Loucy (cell line): ENCODE data around the gene SNX5.

Experiments used
- H2AFZ ChIP-seq: fragments of 200-600 bp; sonication (generic); 2 replicates; pipeline ENCODE4 v1.6.0; 2016; ENCODE audit warnings: antibody characterized with exemption, mild to moderate bottlenecking, low read length, moderate library complexity
- H3F3A ChIP-seq: fragments of 200-600 bp; 2 replicates; pipeline ENCODE4 v1.6.0; 2016; ENCODE audit warnings: antibody characterized with exemption, low read depth, mild to moderate bottlenecking
- H3K27me3 ChIP-seq: fragments of 200-600 bp; sonication (generic); 2 replicates; pipeline ENCODE4 v1.6.1; 2014; ENCODE audit warnings: low read length, mild to moderate bottlenecking; ENCODE audit not compliant: insufficient read depth, poor library complexity, severe bottlenecking
- H3K36me3 ChIP-seq: fragments of 200-600 bp; sonication (generic); 2 replicates; pipeline ENCODE4 v1.6.1; 2016; ENCODE audit warnings: low read length; ENCODE audit not compliant: insufficient read depth
- H3K4me1 ChIP-seq: fragments of 200-600 bp; sonication (generic); 2 replicates; pipeline ENCODE4 v1.5.1; 2014; ENCODE audit warnings: low read length, mild to moderate bottlenecking; ENCODE audit not compliant: insufficient read depth, poor library complexity, severe bottlenecking
- H3K4me2 ChIP-seq: fragments of 200-600 bp; sonication (generic); 2 replicates; pipeline ENCODE4 v1.6.0; 2014; ENCODE audit warnings: antibody characterized with exemption, low read length, low read depth, mild to moderate bottlenecking; ENCODE audit not compliant: poor library complexity, severe bottlenecking
- H3K4me3 ChIP-seq: fragments of 200-600 bp; sonication (generic); 2 replicates; pipeline ENCODE4 v1.5.1; 2014; ENCODE audit warnings: low read length, mild to moderate bottlenecking, mixed read lengths; ENCODE audit not compliant: poor library complexity, severe bottlenecking
- H3K79me2 ChIP-seq: fragments of 200-600 bp; sonication (generic); 2 replicates; pipeline ENCODE4 v1.6.1; 2014; ENCODE audit warnings: low read length; ENCODE audit not compliant: insufficient read depth
- H3K9ac ChIP-seq: fragments of 200-600 bp; sonication (generic); 2 replicates; pipeline ENCODE4 v1.6.0; 2014; ENCODE audit warnings: mild to moderate bottlenecking, low read depth, low read length, moderate library complexity; ENCODE audit not compliant: poor library complexity, severe bottlenecking
- H3K9me2 ChIP-seq: fragments of 200-600 bp; sonication (generic); replicated peaks from 2 replicates; pipeline ENCODE4 v1.6.1; 2016; ENCODE audit warnings: low read depth, low read length, mixed read lengths
- H3K9me3 ChIP-seq: fragments of 200-600 bp; sonication (generic); 2 replicates; pipeline ENCODE4 v1.6.1; 2014; ENCODE audit warnings: mild to moderate bottlenecking, antibody characterized with exemption, low read length, low read depth; ENCODE audit not compliant: insufficient read depth
- H4K20me1 ChIP-seq: fragments of 200-600 bp; sonication (generic); 2 replicates; pipeline ENCODE4 v1.6.0; 2014; ENCODE audit warnings: antibody characterized with exemption, low read length, mild to moderate bottlenecking; ENCODE audit not compliant: insufficient read depth, poor library complexity, severe bottlenecking
- EZH2phosphoT487 ChIP-seq: fragments of 200-600 bp; IDR thresholded peaks from 2 replicates; pipeline ENCODE4 v1.6.1; 2018; ENCODE audit warnings: antibody characterized with exemption, mild to moderate bottlenecking, moderate library complexity, borderline replicate concordance
- TF ChIP-seq, protein P1 (sequence below): fragments of 200-600 bp; sonication (generic); conservative IDR thresholded peaks from 2 replicates; pipeline ENCODE4 v1.5.1; 2014; ENCODE audit warnings: mild to moderate bottlenecking, antibody characterized with exemption, low read length

Gene SNX5

GRCh38 chr20:17910828-17911294 lies 57.7 kb downstream of the SNX5 start:
- H3K9me2 ChIP-seq: no peaks in the 10 kb centered on the region
- no peaks in the 10 kb centered on the region for H3K27me3 ChIP-seq
- no peaks in the 10 kb centered on the region for H3K79me2 ChIP-seq
- H3K9ac ChIP-seq: no peak overlapping the region
- H3K4me1 ChIP-seq: no peaks in the 10 kb centered on the region
- H3K4me3 ChIP-seq: no peak overlapping the region
- H4K20me1 ChIP-seq: no peaks in the 10 kb centered on the region
- H3K9me3 ChIP-seq: no peaks in the 10 kb centered on the region
- H3F3A ChIP-seq: no peaks in the 10 kb centered on the region
- H3K36me3 ChIP-seq: no peaks in the 10 kb centered on the region
- H2AFZ ChIP-seq: no peak overlapping the region
- H3K4me2 ChIP-seq: no peak overlapping the region
- TF ChIP-seq, protein P1, sequence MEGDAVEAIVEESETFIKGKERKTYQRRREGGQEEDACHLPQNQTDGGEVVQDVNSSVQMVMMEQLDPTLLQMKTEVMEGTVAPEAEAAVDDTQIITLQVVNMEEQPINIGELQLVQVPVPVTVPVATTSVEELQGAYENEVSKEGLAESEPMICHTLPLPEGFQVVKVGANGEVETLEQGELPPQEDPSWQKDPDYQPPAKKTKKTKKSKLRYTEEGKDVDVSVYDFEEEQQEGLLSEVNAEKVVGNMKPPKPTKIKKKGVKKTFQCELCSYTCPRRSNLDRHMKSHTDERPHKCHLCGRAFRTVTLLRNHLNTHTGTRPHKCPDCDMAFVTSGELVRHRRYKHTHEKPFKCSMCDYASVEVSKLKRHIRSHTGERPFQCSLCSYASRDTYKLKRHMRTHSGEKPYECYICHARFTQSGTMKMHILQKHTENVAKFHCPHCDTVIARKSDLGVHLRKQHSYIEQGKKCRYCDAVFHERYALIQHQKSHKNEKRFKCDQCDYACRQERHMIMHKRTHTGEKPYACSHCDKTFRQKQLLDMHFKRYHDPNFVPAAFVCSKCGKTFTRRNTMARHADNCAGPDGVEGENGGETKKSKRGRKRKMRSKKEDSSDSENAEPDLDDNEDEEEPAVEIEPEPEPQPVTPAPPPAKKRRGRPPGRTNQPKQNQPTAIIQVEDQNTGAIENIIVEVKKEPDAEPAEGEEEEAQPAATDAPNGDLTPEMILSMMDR: no peak
- TF ChIP-seq EZH2phosphoT487: no peak

DNA sequence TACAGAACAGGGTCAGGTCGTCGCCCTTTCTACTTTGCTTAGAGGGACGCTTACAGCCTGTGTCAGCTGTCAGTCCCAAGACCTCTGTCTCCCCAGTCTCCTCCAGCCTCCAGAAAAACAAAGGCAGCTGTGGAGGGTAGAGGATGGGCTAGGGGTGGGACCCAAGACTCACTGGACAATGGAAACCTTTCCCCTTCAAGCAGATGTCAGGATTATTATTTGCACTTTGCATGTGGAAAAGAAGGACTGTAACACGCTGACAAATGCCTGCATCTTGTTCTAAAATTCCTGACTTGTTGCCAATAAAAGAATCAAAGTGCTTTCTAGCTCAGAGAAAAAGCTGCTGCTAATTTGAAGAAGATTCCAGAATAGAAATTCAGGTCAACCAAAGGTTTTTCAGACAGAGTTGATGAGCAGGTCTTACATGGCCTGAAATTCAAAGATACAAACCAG lies 58.7 kb downstream of the SNX5 start:
- no peaks in the 10 kb centered on the region for H3K36me3 ChIP-seq
- H3F3A ChIP-seq: no peaks in the 10 kb centered on the region
- H2AFZ ChIP-seq: no peak overlapping the region
- H3K9me2 ChIP-seq: no peaks in the 10 kb centered on the region
- no peaks in the 10 kb centered on the region for H3K9me3 ChIP-seq
- H3K27me3 ChIP-seq: no peaks in the 10 kb centered on the region
- H3K4me1 ChIP-seq: no peaks in the 10 kb centered on the region
- no peak overlapping the region for H3K9ac ChIP-seq
- no peak overlapping the region for H3K4me3 ChIP-seq
- TF ChIP-seq EZH2phosphoT487: no peak
- TF ChIP-seq, protein P1: no peak
- H3K79me2 ChIP-seq: no peaks in the 10 kb centered on the region
- no peaks in the 10 kb centered on the region for H4K20me1 ChIP-seq
- no peak overlapping the region for H3K4me2 ChIP-seq

DNA sequence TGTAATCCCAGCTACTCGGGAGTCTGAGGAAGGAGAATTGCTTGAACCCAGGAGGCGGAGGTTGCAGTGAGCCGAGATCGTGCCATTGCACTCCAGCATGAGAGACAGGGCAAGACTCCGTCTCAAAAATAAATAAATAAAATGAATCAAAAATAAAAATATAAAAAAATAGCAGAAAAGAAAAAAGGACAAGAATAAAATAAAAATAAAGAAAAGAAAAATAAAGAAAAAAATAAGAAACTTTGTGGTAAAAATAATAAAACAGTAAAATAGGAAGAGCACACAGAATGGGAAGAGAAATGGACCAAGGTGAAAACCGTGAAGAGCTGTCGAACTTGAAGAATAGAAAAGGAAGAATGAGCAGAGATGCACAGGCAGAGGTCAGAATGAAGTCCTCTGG lies 63.0 kb downstream of the SNX5 start:
- Histone ChIP-seq H3K79me2 (no peaks in the 10 kb centered on the region), H3F3A (no peaks in the 10 kb centered on the region), H3K9me2 (no peaks in the 10 kb centered on the region), H3K4me2 (no peak overlapping the region), H2AFZ (no peak overlapping the region), H3K36me3 (no peaks in the 10 kb centered on the region), H4K20me1 (no peaks in the 10 kb centered on the region), H3K9me3 (no peaks in the 10 kb centered on the region), H3K4me1 (no peaks in the 10 kb centered on the region), H3K27me3 (no peaks in the 10 kb centered on the region), H3K4me3 (no peak overlapping the region), H3K9ac (no peak overlapping the region)
- TF ChIP-seq, protein P1: no peak
- no peak for TF ChIP-seq EZH2phosphoT487
